Thyroid gland (tissue), 4 donors: Measurements from ENCODE around the gene SLC13A3.

ENCODE experiments used
- POLR2A ChIP-seq, 2 donors: fragments of 450-650 bp; IDR thresholded peaks; one replicate each; pipeline ENCODE4 v1.6.1; 2017; ENCODE audit warnings: antibody characterized with exemption in 2 of 2, mild to moderate bottlenecking in 2 of 2, moderate library complexity in 1 of 2
- TF ChIP-seq, protein P1 (sequence below), 6 experiments: fragments of 200-600 bp in 3 of 6; fragments of 450-650 bp in 3 of 6; sonication (generic) in 3 of 6; IDR thresholded peaks; one replicate each; pipeline ENCODE4 v1.5.1; 2016 to 2019; ENCODE audit warnings: antibody characterized with exemption in 6 of 6, mild to moderate bottlenecking in 2 of 6, inconsistent platforms in 1 of 6, moderate library complexity in 1 of 6

DNA sequence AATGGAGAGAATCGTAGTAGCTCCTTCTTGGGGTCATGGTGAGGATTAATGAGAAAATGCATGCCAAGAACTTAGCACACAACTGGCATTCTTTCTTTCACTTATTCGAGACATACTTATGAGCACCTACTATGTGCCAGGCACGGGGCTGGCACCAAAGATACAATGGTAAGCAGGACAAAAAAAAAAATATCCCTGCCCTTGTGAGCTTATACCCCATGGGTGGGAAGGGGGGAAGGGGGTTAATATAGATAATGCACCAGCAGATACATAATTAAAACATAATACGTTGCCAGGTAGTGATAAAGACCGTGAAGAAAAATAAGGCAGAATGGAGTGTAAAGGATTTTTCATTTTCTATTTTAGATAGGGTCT, 8.3 kb downstream of the SLC13A3 start:
- TF ChIP-seq, protein P1, sequence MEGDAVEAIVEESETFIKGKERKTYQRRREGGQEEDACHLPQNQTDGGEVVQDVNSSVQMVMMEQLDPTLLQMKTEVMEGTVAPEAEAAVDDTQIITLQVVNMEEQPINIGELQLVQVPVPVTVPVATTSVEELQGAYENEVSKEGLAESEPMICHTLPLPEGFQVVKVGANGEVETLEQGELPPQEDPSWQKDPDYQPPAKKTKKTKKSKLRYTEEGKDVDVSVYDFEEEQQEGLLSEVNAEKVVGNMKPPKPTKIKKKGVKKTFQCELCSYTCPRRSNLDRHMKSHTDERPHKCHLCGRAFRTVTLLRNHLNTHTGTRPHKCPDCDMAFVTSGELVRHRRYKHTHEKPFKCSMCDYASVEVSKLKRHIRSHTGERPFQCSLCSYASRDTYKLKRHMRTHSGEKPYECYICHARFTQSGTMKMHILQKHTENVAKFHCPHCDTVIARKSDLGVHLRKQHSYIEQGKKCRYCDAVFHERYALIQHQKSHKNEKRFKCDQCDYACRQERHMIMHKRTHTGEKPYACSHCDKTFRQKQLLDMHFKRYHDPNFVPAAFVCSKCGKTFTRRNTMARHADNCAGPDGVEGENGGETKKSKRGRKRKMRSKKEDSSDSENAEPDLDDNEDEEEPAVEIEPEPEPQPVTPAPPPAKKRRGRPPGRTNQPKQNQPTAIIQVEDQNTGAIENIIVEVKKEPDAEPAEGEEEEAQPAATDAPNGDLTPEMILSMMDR (IDR thresholded peaks at IDR 0.05): no peak
- no peak for TF ChIP-seq POLR2A (IDR thresholded peaks at IDR 0.05)
